CD4-positive, alpha-beta T cell (primary cell): ENCODE data around the gene ARHGAP29. TPM values are rescaled to one million over a fixed set of nuclear protein-coding genes. Genes with fewer than 3 reads are reported as not detected.

Experiments
- ATAC-seq: fragments of 200-7000 bp; cut with Tn5 transposase; one replicate; pipeline ENCODE4 v1.10.0; 2022; ENCODE audit warnings: mild to moderate bottlenecking; ENCODE audit not compliant: poor library complexity
- CTCF ChIA-PET: fragments of 350-600 bp; sonication (Branson Sonifier 250); formaldehyde crosslinking; loops from one replicate; lab custom pipeline; 2021; ENCODE audit warnings: antibody characterized with exemption, inconsistent platforms; lab: Charles Lee
- POLR2A ChIA-PET: fragments of 350-600 bp; sonication (Branson Sonifier 250); formaldehyde crosslinking; loops from one replicate; lab custom pipeline; 2021; ENCODE audit warnings: antibody characterized with exemption, inconsistent platforms; lab: Charles Lee
- DNase-seq, 14 experiments: peaks; one replicate each; pipeline ENCODE4 v3.0.0-alpha.2; 2013 to 2020; ENCODE audit warnings: mixed read lengths in 2 of 14
- H3K27ac ChIP-seq, 2 donors: one replicate each; pipeline versions ENCODE4 v1.5.1 to v1.7.0; 2013; ENCODE audit warnings: low read length in 2 of 2, low read depth in 1 of 2, mild to moderate bottlenecking in 1 of 2
- H3K27me3 ChIP-seq, 2 experiments: 1 replicate in 1 of 2; 2 replicates in 1 of 2; pipeline versions ENCODE4 v1.6.1 to v1.7.0; 2013; ENCODE audit warnings: low read length in 2 of 2, control low read depth in 1 of 2, mild to moderate bottlenecking in 1 of 2, moderate library complexity in 1 of 2; ENCODE audit not compliant: insufficient read depth in 2 of 2, control insufficient read depth in 1 of 2
- H3K36me3 ChIP-seq: one replicate; pipeline ENCODE4 v1.6.1; 2013; ENCODE audit warnings: low read length, control low read depth; ENCODE audit not compliant: insufficient read depth
- H3K4me1 ChIP-seq: one replicate; pipeline ENCODE4 v1.6.1; 2013; ENCODE audit warnings: low read length, control low read depth; ENCODE audit not compliant: insufficient read depth
- H3K4me3 ChIP-seq: one replicate; pipeline ENCODE4 v1.5.1; 2013; ENCODE audit warnings: mild to moderate bottlenecking, low read length, moderate library complexity
- H3K9me3 ChIP-seq, 2 experiments: 1 replicate in 1 of 2; 2 replicates in 1 of 2; pipeline versions ENCODE4 v1.6.1 to v1.7.0; 2013; ENCODE audit warnings: low read length in 2 of 2, mild to moderate bottlenecking in 2 of 2, control low read depth in 1 of 2, moderate library complexity in 1 of 2; ENCODE audit not compliant: control insufficient read depth in 1 of 2, insufficient read depth in 1 of 2
- H3K27ac Mint-ChIP-seq: one replicate; pipeline ENCODE4 v1.8.0; 2020; ENCODE audit warnings: mixed read lengths
- H3K27me3 Mint-ChIP-seq: one replicate; pipeline ENCODE4 v1.8.0; 2021; ENCODE audit warnings: mixed read lengths
- H3K36me3 Mint-ChIP-seq: one replicate; pipeline ENCODE4 v1.8.0; 2021; ENCODE audit warnings: low read depth, mixed read lengths
- H3K4me1 Mint-ChIP-seq: one replicate; pipeline ENCODE4 v1.8.0; 2021; ENCODE audit warnings: low read depth, mixed read lengths
- H3K4me3 Mint-ChIP-seq: one replicate; pipeline ENCODE4 v1.8.0; 2020; ENCODE audit warnings: mild to moderate bottlenecking, mixed read lengths
- H3K9me3 Mint-ChIP-seq: one replicate; pipeline ENCODE4 v1.8.0; 2020; ENCODE audit warnings: mixed read lengths
- CTCF ChIP-seq: fragments of 200-600 bp; IDR thresholded peaks from one replicate; pipeline ENCODE4 v1.8.0; 2022; ENCODE audit warnings: antibody characterized with exemption, mild to moderate bottlenecking
- intact Hi-C, 2 experiments: fragments of 100-400 bp; cut with DNase I in 1 of 2; cut with micrococcal nuclease in 1 of 2; formaldehyde crosslinking; loops; one replicate each; pipeline versions ENCODE4 v1.15.1 to v1.9.0; 2023 to 2025; cut with DNase I, micrococcal nuclease
- total RNA-seq, 174 experiments: library from RNA in 2 of 174; stranded (reverse) in 2 of 174; gene quantifications; one replicate each; pipeline ENCODE4 v1.2.3 and lab custom pipeline; 2021 to 2026

ARHGAP29 gene
- total RNA-seq, 2 experiments from 2014 or later, result not detected

GRCh38 chr1:94182191-94182590 lies 55.2 kb downstream of the ARHGAP29 start:
- Mint-ChIP-seq H3K4me1 (no peaks in the 10 kb centered on the region), H3K27me3 (peaks cover 33% of the 10 kb centered on the region), H3K4me3 (no peak overlapping the region), H3K9me3 (no peaks in the 10 kb centered on the region), H3K27ac (no peak overlapping the region), H3K36me3 (no peaks in the 10 kb centered on the region)
- CTCF ChIA-PET, result no interaction called here
- DNase-seq (no peak), ATAC-seq (no peak)
- intact Hi-C loops, result no loop called here
- Histone ChIP-seq H3K4me3 (no peak overlapping the region), H3K27me3 (peaks cover 2 to 6% of the 10 kb centered on the region in 2 experiments), H3K36me3 (no peaks in the 10 kb centered on the region), H3K27ac (no peak overlapping the region), H3K9me3 (no peaks in the 10 kb centered on the region), H3K4me1 (no peaks in the 10 kb centered on the region)
- POLR2A ChIA-PET, result no interaction called here
- TF ChIP-seq CTCF, result no peak

- H3K4me3 ChIP-seq, result no peak overlapping the region
- TF ChIP-seq CTCF, result no peak
- Mint-ChIP-seq H3K27me3 (peaks cover 33% of the 10 kb centered on the region), H3K4me1 (no peaks in the 10 kb centered on the region), H3K4me3 (no peak overlapping the region), H3K27ac (no peak overlapping the region), H3K9me3 (no peaks in the 10 kb centered on the region), H3K36me3 (no peaks in the 10 kb centered on the region)
- intact Hi-C loops, result no loop called here
- no peaks in the 10 kb centered on the region for H3K9me3 ChIP-seq
- H3K4me1 ChIP-seq, result no peaks in the 10 kb centered on the region
- CTCF ChIA-PET, result no interaction called here
- H3K36me3 ChIP-seq, result no peaks in the 10 kb centered on the region
- POLR2A ChIA-PET, result no interaction called here
- no peak overlapping the region for H3K27ac ChIP-seq
- DNase-seq (no peak), ATAC-seq (no peak)
- H3K27me3 ChIP-seq, result peaks cover 2 to 6% of the 10 kb centered on the region in 2 experiments
Measured at GRCh38 chr1:94180650-94181049, 56.7 kb downstream of the ARHGAP29 start.

GRCh38 chr1:94178901-94179300 lies 58.5 kb downstream of the ARHGAP29 start:
- no peaks in the 10 kb centered on the region for H3K9me3 ChIP-seq
- no peak for TF ChIP-seq CTCF
- peaks cover 5 to 6% of the 10 kb centered on the region in 2 experiments for H3K27me3 ChIP-seq
- H3K36me3 ChIP-seq, result no peaks in the 10 kb centered on the region
- H3K27me3 Mint-ChIP-seq, result peaks cover 40% of the 10 kb centered on the region
- H3K4me1 Mint-ChIP-seq, result no peaks in the 10 kb centered on the region
- H3K27ac ChIP-seq, result no peak overlapping the region
- no peaks in the 10 kb centered on the region for H3K36me3 Mint-ChIP-seq
- no peaks in the 10 kb centered on the region for H3K9me3 Mint-ChIP-seq
- POLR2A ChIA-PET, result no interaction called here
- no peak overlapping the region for H3K4me3 Mint-ChIP-seq
- intact Hi-C loops, result no loop called here
- no peak overlapping the region for H3K4me3 ChIP-seq
- CTCF ChIA-PET, result no interaction called here
- DNase-seq, result no peak
- H3K27ac Mint-ChIP-seq, result no peak overlapping the region
- no peak for ATAC-seq
- no peaks in the 10 kb centered on the region for H3K4me1 ChIP-seq
